IMR-90 (cell line): Measurements from ENCODE around the gene NTF3. TPM values are rescaled to one million over a fixed set of nuclear protein-coding genes. Genes with fewer than 3 reads are reported as not detected.

Experiments
- ATAC-seq: fragments of 200-7000 bp; cut with Tn5 transposase; 2 replicates; pipeline ENCODE4 v1.9.1; 2020; ENCODE audit warnings: low read depth, mild to moderate bottlenecking, moderate library complexity
- BruUV-seq: library from RNA; stranded (reverse); fragments of 400-500 nt; replicated peaks from 2 replicates; lab custom pipeline; 2021; lab: Mats Ljungman, UMichigan
- CTCF ChIA-PET: fragments of 300-600 bp; formaldehyde crosslinking; extraction: SDS; loops from one replicate; lab custom pipeline; 2021; ENCODE audit warnings: antibody characterized with exemption; lab: Yijun Ruan, JAX
- POLR2A ChIA-PET: fragments of 300-600 bp; sonication (Branson Sonifier 250); formaldehyde crosslinking; loops from one replicate; lab custom pipeline; 2022; ENCODE audit warnings: antibody characterized with exemption; ENCODE audit not compliant: unreplicated experiment; lab: Charles Lee
- DNase-seq: peaks from one replicate; pipeline ENCODE4 v3.0.0; 2013
- H2AFZ ChIP-seq: replicated peaks from 2 replicates; pipeline ENCODE3; 2013; ENCODE audit warnings: low read length, mild to moderate bottlenecking; ENCODE audit not compliant: poor library complexity
- H2AK5ac ChIP-seq: 2 replicates; pipeline ENCODE4 v1.6.1; 2013; ENCODE audit warnings: low read depth, low read length, inconsistent platforms
- H2AK9ac ChIP-seq: replicated peaks from 2 replicates; pipeline ENCODE3; 2013; ENCODE audit warnings: mild to moderate bottlenecking, low read depth, low read length, moderate library complexity; ENCODE audit not compliant: poor library complexity
- H2BK120ac ChIP-seq: 2 replicates; pipeline ENCODE4 v1.6.1; 2013; ENCODE audit warnings: low read depth, low read length, inconsistent platforms
- H2BK15ac ChIP-seq: 3 replicates; pipeline ENCODE4 v1.6.1; 2013; ENCODE audit warnings: low read depth, low read length, inconsistent platforms
- H2BK20ac ChIP-seq: 2 replicates; pipeline ENCODE4 v1.6.1; 2013; ENCODE audit warnings: low read depth, mild to moderate bottlenecking, inconsistent platforms, low read length, moderate library complexity
- H2BK5ac ChIP-seq: 2 replicates; pipeline ENCODE4 v1.6.1; 2013; ENCODE audit warnings: mild to moderate bottlenecking, low read depth, low read length, inconsistent platforms; ENCODE audit not compliant: poor library complexity, severe bottlenecking
- H3K14ac ChIP-seq: replicated peaks from 2 replicates; pipeline ENCODE4 v1.6.1; 2013; ENCODE audit warnings: low read depth, low read length, inconsistent platforms
- H3K18ac ChIP-seq: 2 replicates; pipeline ENCODE4 v1.6.1; 2013; ENCODE audit warnings: low read depth, low read length, control low read depth
- H3K23ac ChIP-seq: 2 replicates; pipeline ENCODE4 v1.6.1; 2013; ENCODE audit warnings: low read depth, low read length, inconsistent platforms
- H3K27ac ChIP-seq: 2 replicates; pipeline ENCODE4 v1.5.1; 2013; ENCODE audit warnings: mild to moderate bottlenecking, control low read depth, low read length; ENCODE audit not compliant: insufficient read depth
- H3K27me3 ChIP-seq: 2 replicates; pipeline ENCODE4 v1.6.1; 2013; ENCODE audit warnings: low read length; ENCODE audit not compliant: control insufficient read depth, insufficient read depth
- H3K36me3 ChIP-seq: 2 replicates; pipeline ENCODE4 v1.6.1; 2013; ENCODE audit warnings: low read length, mixed read lengths; ENCODE audit not compliant: control insufficient read depth, insufficient read depth
- H3K4ac ChIP-seq: 2 replicates; pipeline ENCODE4 v1.6.1; 2013; ENCODE audit warnings: low read depth, low read length, inconsistent platforms
- H3K4me1 ChIP-seq: 2 replicates; pipeline ENCODE4 v1.6.1; 2013; ENCODE audit warnings: low read length, mixed read lengths; ENCODE audit not compliant: control insufficient read depth, insufficient read depth
- H3K4me2 ChIP-seq: 2 replicates; pipeline ENCODE4 v1.6.1; 2013; ENCODE audit warnings: low read depth, mild to moderate bottlenecking, control low read depth, low read length, moderate library complexity
- H3K4me3 ChIP-seq: 2 replicates; pipeline ENCODE4 v1.5.1; 2013; ENCODE audit warnings: low read depth, mild to moderate bottlenecking, control low read depth, low read length, moderate library complexity; ENCODE audit not compliant: insufficient read depth
- H3K56ac ChIP-seq: 2 replicates; pipeline ENCODE4 v1.6.1; 2013; ENCODE audit warnings: low read length, inconsistent platforms; ENCODE audit not compliant: insufficient read depth; ENCODE audit errors: extremely low read depth
- H3K79me1 ChIP-seq, 2 experiments: 2 replicates each; pipeline ENCODE4 v1.6.1; 2013; ENCODE audit warnings: low read length in 2 of 2, inconsistent platforms in 1 of 2, low read depth in 1 of 2
- H3K9ac ChIP-seq: 2 replicates; pipeline ENCODE4 v1.6.1; 2013; ENCODE audit warnings: low read depth, low read length, control low read depth
- H3K9me1 ChIP-seq: 2 replicates; pipeline ENCODE4 v1.6.1; 2013; ENCODE audit warnings: low read length, inconsistent platforms; ENCODE audit not compliant: insufficient read depth
- H3K9me3 ChIP-seq: 2 replicates; pipeline ENCODE4 v1.6.1; 2013; ENCODE audit warnings: low read length; ENCODE audit not compliant: control insufficient read depth, insufficient read depth
- H4K20me1 ChIP-seq: 2 replicates; pipeline ENCODE4 v1.6.1; 2013; ENCODE audit warnings: low read length, inconsistent platforms; ENCODE audit not compliant: insufficient read depth
- H4K5ac ChIP-seq: 2 replicates; pipeline ENCODE4 v1.6.1; 2013; ENCODE audit warnings: mild to moderate bottlenecking, low read depth, low read length, control low read depth
- H4K8ac ChIP-seq, 2 experiments: 2 replicates each; pipeline ENCODE4 v1.6.1; 2013; ENCODE audit warnings: low read depth in 2 of 2, low read length in 2 of 2, control low read depth in 1 of 2, inconsistent platforms in 1 of 2
- H4K91ac ChIP-seq: 2 replicates; pipeline ENCODE4 v1.6.1; 2013; ENCODE audit warnings: low read depth, low read length, inconsistent platforms; ENCODE audit not compliant: insufficient read depth
- BHLHE40 ChIP-seq: fragments of 150-350 bp; IDR thresholded peaks from 2 replicates; pipeline ENCODE4 v1.6.1; 2016; ENCODE audit warnings: mild to moderate bottlenecking, low read depth, low read length
- CEBPB ChIP-seq: IDR thresholded peaks from 2 replicates; pipeline ENCODE4 v1.6.1; 2012; ENCODE audit warnings: low read depth, low read length, improper control_type of control experiment
- CHD1 ChIP-seq: IDR thresholded peaks from 2 replicates; pipeline ENCODE4 v1.6.1; 2012; ENCODE audit warnings: low read depth, low read length, improper control_type of control experiment
- CTCF ChIP-seq: conservative IDR thresholded peaks from 2 replicates; pipeline ENCODE4 v1.5.1; 2012; ENCODE audit warnings: mild to moderate bottlenecking, low read depth, low read length, improper control_type of control experiment
- FOS ChIP-seq: fragments of 150-350 bp; IDR thresholded peaks from 2 replicates; pipeline ENCODE4 v1.6.1; 2016; ENCODE audit warnings: low read depth, low read length
- NFE2L2 ChIP-seq: fragments of 150-350 bp; IDR thresholded peaks from 2 replicates; pipeline ENCODE4 v1.6.1; 2016; ENCODE audit warnings: low read depth, mild to moderate bottlenecking, low read length
- POLR2A ChIP-seq: IDR thresholded peaks from 2 replicates; pipeline ENCODE4 v1.6.1; 2012; ENCODE audit warnings: mild to moderate bottlenecking, low read depth, low read length
- RAD21 ChIP-seq: IDR thresholded peaks from 2 replicates; pipeline ENCODE4 v1.6.1; 2012; ENCODE audit warnings: low read length, improper control_type of control experiment
- RCOR1 ChIP-seq: IDR thresholded peaks from 2 replicates; pipeline ENCODE4 v1.6.1; 2012; ENCODE audit warnings: mild to moderate bottlenecking, low read length, improper control_type of control experiment; ENCODE audit not compliant: insufficient replicate concordance
- RFX5 ChIP-seq: IDR thresholded peaks from 2 replicates; pipeline ENCODE4 v1.8.0; 2012; ENCODE audit warnings: low read depth, mild to moderate bottlenecking, low read length, moderate library complexity
- SMC3 ChIP-seq: fragments of 150-350 bp; IDR thresholded peaks from 2 replicates; pipeline ENCODE4 v1.6.1; 2016; ENCODE audit warnings: low read depth, mild to moderate bottlenecking, antibody characterized with exemption, low read length, moderate library complexity
- WGBS, 2 experiments: methylation state at CpG; one replicate each; pipeline versions ENCODE4 v1.1.5 to v1.1.7; 2013; ENCODE audit warnings: missing lambda C conversion rate in 2 of 2; ENCODE audit not compliant: insufficient read length in 1 of 2; ENCODE audit errors: extremely low coverage in 2 of 2; 5-methylcytosine and 5-hydroxymethylcytosine counted together
- dilution Hi-C: fragments of 300-500 bp; cut with HindIII; formaldehyde crosslinking; loops from one replicate; pipeline ENCODE4 v1.14.3; 2018; ENCODE audit warnings: low sequenced_read_pairs; ENCODE audit not compliant: unreplicated experiment
- in situ Hi-C: fragments of 300-500 bp; cut with MboI; formaldehyde crosslinking; loops from 3 replicates; pipeline ENCODE4 v1.14.3; 2019; ENCODE audit warnings: low sequenced_read_pairs, inconsistent platforms, mixed read lengths
- intact Hi-C: fragments of 100-400 bp; cut with micrococcal nuclease; formaldehyde crosslinking; loops from 2 replicates; pipeline ENCODE4 v1.10.0; 2022
- polyA plus RNA-seq, 3 experiments: library from polyadenylated mRNA; depleted of rRNA; stranded (reverse); fragments of >200 nt; gene quantifications; 2 replicates each; pipeline ENCODE4 v1.2.3, GENCODE V29; 2012; ENCODE audit warnings: low replicate concordance in 1 of 3
- total RNA-seq: library from RNA; depleted of rRNA; stranded (reverse); fragments of >200 nt; gene quantifications from 2 replicates; pipeline ENCODE4 v1.2.3, GENCODE V29; 2012
- TF ChIP-seq, protein P1 (sequence below): fragments of 150-350 bp; IDR thresholded peaks from 2 replicates; pipeline ENCODE4 v1.6.1; 2017; ENCODE audit warnings: mild to moderate bottlenecking, antibody characterized with exemption, low read length, low read depth
- TF ChIP-seq, protein P2 (sequence below): fragments of 150-350 bp; IDR thresholded peaks from 2 replicates; pipeline ENCODE4 v1.6.1; 2016; ENCODE audit warnings: low read depth, mild to moderate bottlenecking, low read length, moderate library complexity, borderline replicate concordance

NTF3 gene
- total and polyA plus RNA-seq, 2 of the 4 experiments (the other 2 are of a cell fraction): 12.2 to 32.4 TPM

GRCh38 chr12:5429741-5430557 is 2.0 kb upstream of the NTF3 start:
- peak overlapping the region; percentile 34 for H3K4ac ChIP-seq
- H3K4me2 ChIP-seq: peak overlapping the region; percentile 34
- no TSS peak for BruUV-seq
- ChIA-PET CTCF (interaction anchor here (0.6 to 2.6 kb wide), 6 partner anchors 11 to 854 kb away, joined by 3 to 13 read pairs (median 4); no protein-coding TSS in a partner anchor), POLR2A (no interaction called here)
- DNase-seq (no peak), ATAC-seq (no peak)
- peak overlapping the region; percentile 28 for H2BK120ac ChIP-seq
- no peak overlapping the region for H3K4me3 ChIP-seq
- peak overlapping the region; percentile 29; the same call in 1 of the 2 replicates for H4K5ac ChIP-seq
- no peak overlapping the region for H3K23ac ChIP-seq
- 26% methylated on average over 7 of the region's 23 CpGs; no CpG with 5 or more reads in 1 of the 2 experiments for WGBS, 2 experiments
- H2AK9ac ChIP-seq: peak overlapping the region; percentile 37
- H2BK15ac ChIP-seq: peak overlapping the region; percentile 56; the same call in 2 of the 3 replicates
- H3K79me1 ChIP-seq: peaks cover 11 to 27% of the 10 kb centered on the region in 2 experiments; a peak in 3 of 4 replicates
- H2BK20ac ChIP-seq: 0 out of 2 replicates have a peak overlapping the region, but pooled peaks have one; percentile 43
- H4K91ac ChIP-seq: peak overlapping the region; percentile 41
- peaks cover 8% of the 10 kb centered on the region for H3K9me1 ChIP-seq
- H4K20me1 ChIP-seq: peaks cover 18% of the 10 kb centered on the region
- no peak overlapping the region for H3K27ac ChIP-seq
- H3K9ac ChIP-seq: 0 out of 2 replicates have a peak overlapping the region, but pooled peaks have one; percentile 12
- no peaks in the 10 kb centered on the region for H3K36me3 ChIP-seq
- no peaks in the 10 kb centered on the region for H3K9me3 ChIP-seq
- no peak overlapping the region for H3K14ac ChIP-seq
- no peaks in the 10 kb centered on the region for H3K27me3 ChIP-seq
- H3K18ac ChIP-seq: no peak overlapping the region
- H2AFZ ChIP-seq: peak overlapping the region; percentile 71
- dilution Hi-C loops (no loop called here), intact Hi-C loops (loop anchor here (1.0 to 5.0 kb wide), 8 partner anchors 81 to 537 kb away; no protein-coding TSS in a partner anchor), in situ Hi-C loops (loop anchor here (5.0 to 10.0 kb wide), 4 partner anchors 225 to 615 kb away; no protein-coding TSS in a partner anchor)
- peaks cover 16% of the 10 kb centered on the region for H3K4me1 ChIP-seq
- H3K56ac ChIP-seq: no peak overlapping the region
- H2BK5ac ChIP-seq: no peak overlapping the region
- peak overlapping the region; percentile 66; the same call in 1 of the 2 replicates for H2AK5ac ChIP-seq
- H4K8ac ChIP-seq: peak overlapping the region; percentile 73 to 76; a peak in 2 of 4 replicates
- TF ChIP-seq FOS (no peak), BHLHE40 (no peak), SMC3 (no peak), NFE2L2 (no peak), RCOR1 (no peak), RAD21 (no peak), RFX5 (no peak), POLR2A (no peak), CHD1 (no peak), CEBPB (no peak), CTCF (no peak)
- TF ChIP-seq, protein P1, sequence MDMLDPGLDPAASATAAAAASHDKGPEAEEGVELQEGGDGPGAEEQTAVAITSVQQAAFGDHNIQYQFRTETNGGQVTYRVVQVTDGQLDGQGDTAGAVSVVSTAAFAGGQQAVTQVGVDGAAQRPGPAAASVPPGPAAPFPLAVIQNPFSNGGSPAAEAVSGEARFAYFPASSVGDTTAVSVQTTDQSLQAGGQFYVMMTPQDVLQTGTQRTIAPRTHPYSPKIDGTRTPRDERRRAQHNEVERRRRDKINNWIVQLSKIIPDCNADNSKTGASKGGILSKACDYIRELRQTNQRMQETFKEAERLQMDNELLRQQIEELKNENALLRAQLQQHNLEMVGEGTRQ: no peak
- TF ChIP-seq, protein P2, sequence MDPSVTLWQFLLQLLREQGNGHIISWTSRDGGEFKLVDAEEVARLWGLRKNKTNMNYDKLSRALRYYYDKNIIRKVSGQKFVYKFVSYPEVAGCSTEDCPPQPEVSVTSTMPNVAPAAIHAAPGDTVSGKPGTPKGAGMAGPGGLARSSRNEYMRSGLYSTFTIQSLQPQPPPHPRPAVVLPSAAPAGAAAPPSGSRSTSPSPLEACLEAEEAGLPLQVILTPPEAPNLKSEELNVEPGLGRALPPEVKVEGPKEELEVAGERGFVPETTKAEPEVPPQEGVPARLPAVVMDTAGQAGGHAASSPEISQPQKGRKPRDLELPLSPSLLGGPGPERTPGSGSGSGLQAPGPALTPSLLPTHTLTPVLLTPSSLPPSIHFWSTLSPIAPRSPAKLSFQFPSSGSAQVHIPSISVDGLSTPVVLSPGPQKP: no peak
